ENCODE measurements around the gene EYA3.
A peak's percentile ranks its signal among the peaks of the same experiment; 100 is the strongest.

Gene EYA3

DNA sequence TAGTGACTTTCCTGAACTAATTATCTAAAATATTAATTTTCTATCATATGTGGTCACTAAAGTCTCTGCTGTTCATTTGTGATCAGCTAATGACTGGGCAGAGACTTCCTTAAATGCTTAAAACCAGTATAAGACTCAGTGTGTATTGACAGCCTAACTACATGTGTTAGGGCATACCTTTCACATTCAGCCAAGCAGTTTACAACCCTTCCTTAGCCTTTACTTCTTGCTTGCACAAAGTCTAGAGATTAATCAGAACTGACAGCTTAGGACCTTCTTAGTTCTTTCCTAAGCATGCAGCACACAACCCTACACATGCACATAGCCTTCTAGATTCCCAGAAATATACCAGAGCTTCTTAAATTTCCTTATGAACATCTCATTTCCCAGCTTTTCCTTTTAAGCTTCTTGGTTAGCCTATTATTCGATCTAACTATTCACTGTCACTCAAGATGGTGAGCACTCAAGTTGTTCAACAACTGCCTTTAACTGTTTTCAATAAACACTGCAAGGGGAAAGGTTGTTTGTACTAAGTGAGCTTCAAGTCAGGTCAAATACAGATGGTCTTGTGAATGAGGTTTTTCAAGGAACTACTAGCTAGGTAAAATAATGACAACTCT, 13.4 kb downstream of the EYA3 start:
- Histone ChIP-seq H3K36me3 (ENCODE audit: control insufficient read depth, low read length) (peaks cover 50% of the 10 kb centered on the region), H3K9me2 (replicated peaks; ENCODE audit: control insufficient read depth, low read length) (no peaks in the 10 kb centered on the region), H3K4me3 (ENCODE audit: low read length) (peak overlapping the region; percentile 6), H3K4me1 (ENCODE audit: control insufficient read depth, low read length) (peaks cover 91% of the 10 kb centered on the region), H3K9me3 (ENCODE audit: control insufficient read depth, insufficient read depth, low read length) (no peaks in the 10 kb centered on the region), H3K79me2 (ENCODE audit: control insufficient read depth, low read length) (peaks cover 96% of the 10 kb centered on the region), H3F3A (ENCODE audit: control insufficient read depth, insufficient read depth) (peaks cover 25% of the 10 kb centered on the region), H3K4me2 (ENCODE audit: low read length) (peak overlapping the region; percentile 50), H3K27me3 (ENCODE audit: control insufficient read depth, low read length) (no peaks in the 10 kb centered on the region), H4K20me1 (ENCODE audit: control insufficient read depth, insufficient read depth, low read depth, low read length) (no peaks in the 10 kb centered on the region), H3K27ac (ENCODE audit: low read depth, low read length) (peak overlapping the region; percentile 65)
- TF ChIP-seq, protein P1, sequence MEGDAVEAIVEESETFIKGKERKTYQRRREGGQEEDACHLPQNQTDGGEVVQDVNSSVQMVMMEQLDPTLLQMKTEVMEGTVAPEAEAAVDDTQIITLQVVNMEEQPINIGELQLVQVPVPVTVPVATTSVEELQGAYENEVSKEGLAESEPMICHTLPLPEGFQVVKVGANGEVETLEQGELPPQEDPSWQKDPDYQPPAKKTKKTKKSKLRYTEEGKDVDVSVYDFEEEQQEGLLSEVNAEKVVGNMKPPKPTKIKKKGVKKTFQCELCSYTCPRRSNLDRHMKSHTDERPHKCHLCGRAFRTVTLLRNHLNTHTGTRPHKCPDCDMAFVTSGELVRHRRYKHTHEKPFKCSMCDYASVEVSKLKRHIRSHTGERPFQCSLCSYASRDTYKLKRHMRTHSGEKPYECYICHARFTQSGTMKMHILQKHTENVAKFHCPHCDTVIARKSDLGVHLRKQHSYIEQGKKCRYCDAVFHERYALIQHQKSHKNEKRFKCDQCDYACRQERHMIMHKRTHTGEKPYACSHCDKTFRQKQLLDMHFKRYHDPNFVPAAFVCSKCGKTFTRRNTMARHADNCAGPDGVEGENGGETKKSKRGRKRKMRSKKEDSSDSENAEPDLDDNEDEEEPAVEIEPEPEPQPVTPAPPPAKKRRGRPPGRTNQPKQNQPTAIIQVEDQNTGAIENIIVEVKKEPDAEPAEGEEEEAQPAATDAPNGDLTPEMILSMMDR (IDR thresholded peaks at IDR 0.05; ENCODE audit: low read depth, low read length, poor library complexity, severe bottlenecking) = no peak
- no peak for TF ChIP-seq EZH2phosphoT487 (IDR thresholded peaks at IDR 0.05; ENCODE audit: borderline replicate concordance, low read length)

DNA sequence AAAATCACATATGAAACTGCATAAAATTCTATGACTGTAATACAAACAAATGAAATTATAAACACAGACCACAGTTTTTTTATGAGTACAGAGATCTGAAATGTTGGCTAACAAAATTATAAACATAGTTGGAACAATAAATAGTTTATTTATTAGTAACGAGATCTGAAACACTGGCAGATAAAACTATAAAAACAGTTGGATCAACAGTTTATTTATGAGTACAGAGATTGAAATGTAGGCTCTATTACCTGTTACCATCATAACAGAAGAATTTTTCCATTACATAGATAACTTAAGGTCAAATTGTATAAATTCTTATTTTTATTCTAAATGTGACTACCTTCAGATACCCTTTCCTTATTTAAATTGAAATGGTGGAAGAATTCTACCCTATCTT, 14.5 kb downstream of the EYA3 start:
- H3K9me2 ChIP-seq (replicated peaks; ENCODE audit: control insufficient read depth, low read length) = no peaks in the 10 kb centered on the region
- peaks cover 90% of the 10 kb centered on the region for H3K4me1 ChIP-seq (ENCODE audit: control insufficient read depth, low read length)
- H3K9me3 ChIP-seq (ENCODE audit: control insufficient read depth, insufficient read depth, low read length) = no peaks in the 10 kb centered on the region
- H3K4me3 ChIP-seq (ENCODE audit: low read length) = no peak overlapping the region; the same call in 1 of the 2 replicates
- peaks cover 25% of the 10 kb centered on the region for H3F3A ChIP-seq (ENCODE audit: control insufficient read depth, insufficient read depth)
- H3K4me2 ChIP-seq (ENCODE audit: low read length) = peak overlapping the region; percentile 50; the same call in 1 of the 2 replicates
- no peaks in the 10 kb centered on the region for H4K20me1 ChIP-seq (ENCODE audit: control insufficient read depth, insufficient read depth, low read depth, low read length)
- H3K27me3 ChIP-seq (ENCODE audit: control insufficient read depth, low read length) = no peaks in the 10 kb centered on the region
- H3K27ac ChIP-seq (ENCODE audit: low read depth, low read length) = peak overlapping the region; percentile 65
- H3K79me2 ChIP-seq (ENCODE audit: control insufficient read depth, low read length) = peaks cover 96% of the 10 kb centered on the region
- peaks cover 43% of the 10 kb centered on the region for H3K36me3 ChIP-seq (ENCODE audit: control insufficient read depth, low read length)
- TF ChIP-seq, protein P1 (IDR thresholded peaks at IDR 0.05; ENCODE audit: low read depth, low read length, poor library complexity, severe bottlenecking) = no peak
- TF ChIP-seq EZH2phosphoT487 (IDR thresholded peaks at IDR 0.05; ENCODE audit: borderline replicate concordance, low read length) = no peak

DNA sequence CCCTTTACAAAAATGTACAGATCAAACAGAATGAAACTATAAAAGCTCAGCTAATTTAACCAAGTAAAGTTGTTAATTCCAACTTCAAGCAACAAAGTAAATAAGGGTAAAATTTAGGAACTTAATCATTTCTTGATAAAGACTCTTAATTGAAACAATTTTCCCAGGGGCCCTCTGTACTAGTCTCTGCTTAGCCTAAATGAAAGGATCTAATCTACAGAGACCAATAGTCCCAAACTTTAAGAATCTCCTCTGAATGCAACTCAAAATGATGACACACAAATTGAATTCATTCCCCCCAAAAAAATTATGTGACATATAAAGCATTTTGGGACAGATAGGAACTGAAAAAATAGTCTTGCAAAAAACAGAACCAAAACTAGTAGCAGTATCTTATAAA, 16.6 kb downstream of the EYA3 start:
- Histone ChIP-seq H3K36me3 (ENCODE audit: control insufficient read depth, low read length) (peaks cover 33% of the 10 kb centered on the region), H3K4me2 (ENCODE audit: low read length) (peak overlapping the region; percentile 52), H4K20me1 (ENCODE audit: control insufficient read depth, insufficient read depth, low read depth, low read length) (no peaks in the 10 kb centered on the region), H3K9me2 (replicated peaks; ENCODE audit: control insufficient read depth, low read length) (no peaks in the 10 kb centered on the region), H3K79me2 (ENCODE audit: control insufficient read depth, low read length) (peaks cover 96% of the 10 kb centered on the region), H3K4me3 (ENCODE audit: low read length) (peak overlapping the region; percentile 38), H3K27me3 (ENCODE audit: control insufficient read depth, low read length) (no peaks in the 10 kb centered on the region), H3K4me1 (ENCODE audit: control insufficient read depth, low read length) (peaks cover 94% of the 10 kb centered on the region), H3K9me3 (ENCODE audit: control insufficient read depth, insufficient read depth, low read length) (no peaks in the 10 kb centered on the region), H3F3A (ENCODE audit: control insufficient read depth, insufficient read depth) (peaks cover 25% of the 10 kb centered on the region), H3K27ac (ENCODE audit: low read depth, low read length) (peak overlapping the region; percentile 73)
- TF ChIP-seq EZH2phosphoT487 (IDR thresholded peaks at IDR 0.05; ENCODE audit: borderline replicate concordance, low read length) = no peak
- TF ChIP-seq, protein P1 (IDR thresholded peaks at IDR 0.05; ENCODE audit: low read depth, low read length, poor library complexity, severe bottlenecking) = no peak

All from DOHH2 (cell line).